ENCODE measurements around the gene BRD4. TPM values are rescaled to one million over a fixed set of nuclear protein-coding genes. Genes with fewer than 3 reads are reported as not detected.
A peak's percentile ranks its signal among the peaks of the same experiment; 100 is the strongest.

Gene BRD4
- total and polyA plus RNA-seq, 2 of the 13 experiments (the other 11 are each of a cell fraction or from before 2014, with no cell fraction given): 10.5 to 11.4 TPM

DNA sequence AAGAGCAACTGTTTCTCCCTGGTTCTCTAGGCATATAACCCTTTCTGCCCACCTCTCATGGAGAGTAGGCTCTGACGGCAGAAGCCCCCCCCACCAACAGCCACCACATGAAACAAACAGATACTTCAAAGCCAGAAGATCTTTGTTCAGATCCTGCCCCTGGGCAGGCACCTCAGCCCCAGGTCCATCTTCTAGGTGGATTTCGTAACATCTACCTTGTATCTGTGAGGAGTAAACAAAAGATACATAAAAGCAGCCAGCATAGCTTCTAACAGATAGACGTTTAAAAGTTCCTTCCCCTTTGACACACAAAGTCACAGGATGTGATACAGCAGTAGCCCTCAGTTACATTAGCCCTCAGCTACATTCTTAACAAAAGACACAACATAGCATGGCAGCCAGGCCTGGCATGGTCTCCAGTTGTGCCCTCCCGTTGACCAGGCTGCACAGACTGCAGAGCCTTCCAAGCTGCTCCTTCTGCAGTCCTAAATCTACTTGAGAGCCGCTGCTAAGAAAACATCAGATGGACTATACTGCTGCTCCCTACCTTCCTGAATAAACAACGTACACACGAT, 35.4 kb downstream of the BRD4 start (continued):
- TF ChIP-seq DR1 (CRISPR knock-in tag; IDR thresholded peaks at IDR 0.05) (no peak), ZBTB7B (CRISPR knock-in tag; IDR thresholded peaks at IDR 0.05) (0 out of 2 replicates have a peak, but pooled peaks have one; percentile 52), MXI1 (IDR thresholded peaks at IDR 0.05; ENCODE audit: borderline replicate concordance, low read depth, low read length) (peak; percentile 42; the same call in 1 of the 3 replicates), STAT5B (CRISPR knock-in tag; IDR thresholded peaks at IDR 0.05) (no peak), ZNF607 (CRISPR knock-in tag; IDR thresholded peaks at IDR 0.05; ENCODE audit: borderline replicate concordance) (no peak), NONO (IDR thresholded peaks at IDR 0.05) (no peak), NONO (CRISPR knock-in tag; conservative IDR thresholded peaks at IDR 0.05) (no peak), ZNF20 (CRISPR knock-in tag; IDR thresholded peaks at IDR 0.05) (no peak), MAF1 (CRISPR knock-in tag; IDR thresholded peaks at IDR 0.05; ENCODE audit: borderline replicate concordance) (0 out of 2 replicates have a peak, but pooled peaks have one; percentile 19), ZMYM2 (CRISPR knock-in tag; IDR thresholded peaks at IDR 0.05) (peak; percentile 47), MTA3 (CRISPR knock-in tag; IDR thresholded peaks at IDR 0.05) (no peak), ZNF577 (CRISPR knock-in tag; IDR thresholded peaks at IDR 0.05; ENCODE audit: borderline replicate concordance, low read depth) (no peak), GATAD2A (CRISPR knock-in tag; IDR thresholded peaks at IDR 0.05) (peak; percentile 89), HNRNPL (IDR thresholded peaks at IDR 0.05; ENCODE audit: low read depth, low read length) (no peak), KLF6 (CRISPR knock-in tag; IDR thresholded peaks at IDR 0.05) (no peak), FOXO1 (CRISPR knock-in tag; IDR thresholded peaks at IDR 0.05) (peak; percentile 78; the same call in 1 of the 2 replicates), BRD4 (CRISPR knock-in tag; IDR thresholded peaks at IDR 0.05) (no peak)
- TF ChIP-seq, protein P1, sequence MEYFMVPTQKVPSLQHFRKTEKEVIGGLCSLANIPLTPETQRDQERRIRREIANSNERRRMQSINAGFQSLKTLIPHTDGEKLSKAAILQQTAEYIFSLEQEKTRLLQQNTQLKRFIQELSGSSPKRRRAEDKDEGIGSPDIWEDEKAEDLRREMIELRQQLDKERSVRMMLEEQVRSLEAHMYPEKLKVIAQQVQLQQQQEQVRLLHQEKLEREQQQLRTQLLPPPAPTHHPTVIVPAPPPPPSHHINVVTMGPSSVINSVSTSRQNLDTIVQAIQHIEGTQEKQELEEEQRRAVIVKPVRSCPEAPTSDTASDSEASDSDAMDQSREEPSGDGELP (IDR thresholded peaks at IDR 0.05; ENCODE audit: borderline replicate concordance, low read depth): no peak; the same call in 1 of the 2 replicates
- TF ChIP-seq, protein P2, sequence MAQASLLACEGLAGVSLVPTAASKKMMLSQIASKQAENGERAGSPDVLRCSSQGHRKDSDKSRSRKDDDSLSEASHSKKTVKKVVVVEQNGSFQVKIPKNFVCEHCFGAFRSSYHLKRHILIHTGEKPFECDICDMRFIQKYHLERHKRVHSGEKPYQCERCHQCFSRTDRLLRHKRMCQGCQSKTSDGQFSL (CRISPR knock-in tag; IDR thresholded peaks at IDR 0.05): peak; percentile 93
- TF ChIP-seq, protein P3, sequence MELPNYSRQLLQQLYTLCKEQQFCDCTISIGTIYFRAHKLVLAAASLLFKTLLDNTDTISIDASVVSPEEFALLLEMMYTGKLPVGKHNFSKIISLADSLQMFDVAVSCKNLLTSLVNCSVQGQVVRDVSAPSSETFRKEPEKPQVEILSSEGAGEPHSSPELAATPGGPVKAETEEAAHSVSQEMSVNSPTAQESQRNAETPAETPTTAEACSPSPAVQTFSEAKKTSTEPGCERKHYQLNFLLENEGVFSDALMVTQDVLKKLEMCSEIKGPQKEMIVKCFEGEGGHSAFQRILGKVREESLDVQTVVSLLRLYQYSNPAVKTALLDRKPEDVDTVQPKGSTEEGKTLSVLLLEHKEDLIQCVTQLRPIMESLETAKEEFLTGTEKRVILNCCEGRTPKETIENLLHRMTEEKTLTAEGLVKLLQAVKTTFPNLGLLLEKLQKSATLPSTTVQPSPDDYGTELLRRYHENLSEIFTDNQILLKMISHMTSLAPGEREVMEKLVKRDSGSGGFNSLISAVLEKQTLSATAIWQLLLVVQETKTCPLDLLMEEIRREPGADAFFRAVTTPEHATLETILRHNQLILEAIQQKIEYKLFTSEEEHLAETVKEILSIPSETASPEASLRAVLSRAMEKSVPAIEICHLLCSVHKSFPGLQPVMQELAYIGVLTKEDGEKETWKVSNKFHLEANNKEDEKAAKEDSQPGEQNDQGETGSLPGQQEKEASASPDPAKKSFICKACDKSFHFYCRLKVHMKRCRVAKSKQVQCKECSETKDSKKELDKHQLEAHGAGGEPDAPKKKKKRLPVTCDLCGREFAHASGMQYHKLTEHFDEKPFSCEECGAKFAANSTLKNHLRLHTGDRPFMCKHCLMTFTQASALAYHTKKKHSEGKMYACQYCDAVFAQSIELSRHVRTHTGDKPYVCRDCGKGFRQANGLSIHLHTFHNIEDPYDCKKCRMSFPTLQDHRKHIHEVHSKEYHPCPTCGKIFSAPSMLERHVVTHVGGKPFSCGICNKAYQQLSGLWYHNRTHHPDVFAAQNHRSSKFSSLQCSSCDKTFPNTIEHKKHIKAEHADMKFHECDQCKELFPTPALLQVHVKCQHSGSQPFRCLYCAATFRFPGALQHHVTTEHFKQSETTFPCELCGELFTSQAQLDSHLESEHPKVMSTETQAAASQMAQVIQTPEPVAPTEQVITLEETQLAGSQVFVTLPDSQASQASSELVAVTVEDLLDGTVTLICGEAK (IDR thresholded peaks at IDR 0.05): no peak
- TF ChIP-seq, protein P3 (CRISPR knock-in tag; IDR thresholded peaks at IDR 0.05): peak; percentile 65; the same call in 1 of the 2 replicates
